Activated CD4-positive, alpha-beta T cell treated with anti-CD3 and anti-CD28 coated beads, Interleukin-2, amount 50 U/mL, for 1 hour (primary cell): ENCODE measurements around the gene COA3.

ENCODE experiments used
- DNase-seq: peaks from one replicate; pipeline ENCODE4 v3.0.0-alpha.2; 2020

COA3 gene

GRCh38 chr17:42748908-42749798, 49.4 kb downstream of the COA3 start:
- no peak for DNase-seq

GRCh38 chr17:42748202-42748907, 50.1 kb downstream of the COA3 start:
- DNase-seq, result no peak
